ENCODE data around the gene SDF2L1. TPM values are rescaled to one million over a fixed set of nuclear protein-coding genes. Genes with fewer than 3 reads are reported as not detected.
"Not testable (repeated sequence)": the region's sequence is repeated elsewhere in the genome, so short reads cannot be mapped to it uniquely, and the experiment has no call there.

The SDF2L1 gene
- polyA plus RNA-seq, 3 donors, result 31.7 to 46.2 (median 44.7) TPM

GRCh38 chr22:21613553-21614233 lies 28.4 kb upstream of the SDF2L1 start:
- Mint-ChIP-seq H3K9me3 (no peaks in the 10 kb centered on the region), H3K27me3 (ENCODE audit: low read depth in 3 of 3) (peaks cover 0 to 1% (median 0%) of the 10 kb centered on the region in 3 donors), H3K4me3 (no peak overlapping the region), H3K4me1 (peaks cover 6% of the 10 kb centered on the region), H3K27ac (peak overlapping the region in 4 of 7 donors; percentile 32 to 80 (median 52)), H3K36me3 (peaks cover 43 to 68% of the 10 kb centered on the region in 2 donors)
- Histone ChIP-seq H3K9me3 (replicated peaks in 1 of 2; ENCODE audit: control insufficient read depth in 1 of 2, insufficient read depth in 1 of 2, low read length in 2 of 2) (no peaks in the 10 kb centered on the region), H3K27ac (ENCODE audit: low read depth in 1 of 2, low read length in 2 of 2) (no peak overlapping the region), H4K20me1 (ENCODE audit: insufficient read depth, low read length) (peaks cover 99% of the 10 kb centered on the region), H3K4me1 (ENCODE audit: control insufficient read depth in 1 of 2, insufficient read depth in 2 of 2, low read length in 2 of 2) (no peaks in the 10 kb centered on the region), H3K9ac (ENCODE audit: insufficient read depth, low read length, poor library complexity, severe bottlenecking) (no peak overlapping the region), H3K4me2 (replicated peaks; ENCODE audit: extremely low read depth, low read length, poor library complexity, severe bottlenecking) (no peak overlapping the region), H2AFZ (ENCODE audit: insufficient read depth, low read depth, low read length, poor library complexity, severe bottlenecking) (no peak overlapping the region), H3K79me2 (ENCODE audit: insufficient read depth, low read length) (peaks cover 100% of the 10 kb centered on the region), H3K27me3 (ENCODE audit: control insufficient read depth in 2 of 2, insufficient read depth in 2 of 2, low read length in 2 of 2) (no peaks in the 10 kb centered on the region), H3K4me3 (replicated peaks in 1 of 3; ENCODE audit: low read depth in 2 of 3, low read length in 3 of 3) (no peak overlapping the region), H3K36me3 (replicated peaks in 1 of 2; ENCODE audit: control insufficient read depth in 1 of 2, insufficient read depth in 2 of 2, low read length in 2 of 2) (peaks cover 43 to 64% of the 10 kb centered on the region in 2 donors)
- TF ChIP-seq CTCF (IDR thresholded peaks at IDR 0.05), result no peak
- DNase-seq, result no peak
- WGBS (ENCODE audit: insufficient coverage), result 58% methylated on average over 2 of the region's 4 CpGs
- intact Hi-C loops (cut with micrococcal nuclease), result no loop called here

DNA sequence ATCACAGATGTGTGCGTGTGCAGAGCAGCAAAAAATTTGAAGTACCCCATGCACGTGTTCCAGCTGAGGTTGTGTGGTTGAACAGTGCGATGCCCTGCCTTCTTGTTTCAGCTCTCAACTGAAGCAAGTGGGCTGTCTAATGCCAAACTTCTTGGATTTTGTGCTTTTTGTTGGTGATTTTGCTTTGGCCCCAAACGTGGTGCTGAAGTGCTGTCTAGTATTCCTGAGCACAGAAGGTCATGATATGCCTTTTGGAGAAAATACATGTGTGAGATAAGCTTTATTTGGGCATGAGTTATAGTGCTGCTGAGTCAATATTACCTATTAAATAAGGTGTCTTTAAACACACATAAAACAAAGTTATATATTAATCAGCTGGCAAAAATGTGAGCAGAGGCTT lies 26.4 kb upstream of the SDF2L1 start:
- H3K79me2 ChIP-seq (ENCODE audit: insufficient read depth, low read length), result peaks cover 100% of the 10 kb centered on the region
- H3K4me2 ChIP-seq (replicated peaks; ENCODE audit: extremely low read depth, low read length, poor library complexity, severe bottlenecking), result no peak overlapping the region
- no peak overlapping the region for H3K4me3 Mint-ChIP-seq

GRCh38 chr22:21617337-21617736 lies 24.8 kb upstream of the SDF2L1 start:
- DNase-seq; H3K27me3 ChIP-seq (ENCODE audit: control insufficient read depth in 2 of 2, insufficient read depth in 2 of 2, low read length in 2 of 2); H3K4me2 ChIP-seq (replicated peaks; ENCODE audit: extremely low read depth, low read length, poor library complexity, severe bottlenecking); H3K9me3 ChIP-seq (replicated peaks in 1 of 2; ENCODE audit: control insufficient read depth in 1 of 2, insufficient read depth in 1 of 2, low read length in 2 of 2); H2AFZ ChIP-seq (ENCODE audit: insufficient read depth, low read depth, low read length, poor library complexity, severe bottlenecking); H3K27ac ChIP-seq (ENCODE audit: low read depth in 1 of 2, low read length in 2 of 2); H3K9ac ChIP-seq (ENCODE audit: insufficient read depth, low read length, poor library complexity, severe bottlenecking); H3K4me3 Mint-ChIP-seq; intact Hi-C loops (cut with micrococcal nuclease); H3K4me3 ChIP-seq (replicated peaks in 1 of 3; ENCODE audit: low read depth in 2 of 3, low read length in 3 of 3); H3K9me3 Mint-ChIP-seq; H3K27me3 Mint-ChIP-seq (ENCODE audit: low read depth in 3 of 3): not testable (repeated sequence)
- H3K4me1 Mint-ChIP-seq, result peaks cover 33% of the 10 kb centered on the region
- Histone ChIP-seq H3K79me2 (ENCODE audit: insufficient read depth, low read length) (peaks cover 94% of the 10 kb centered on the region), H4K20me1 (ENCODE audit: insufficient read depth, low read length) (peaks cover 97% of the 10 kb centered on the region), H3K36me3 (replicated peaks in 1 of 2; ENCODE audit: control insufficient read depth in 1 of 2, insufficient read depth in 2 of 2, low read length in 2 of 2) (peaks cover 23 to 58% of the 10 kb centered on the region in 2 donors), H3K4me1 (ENCODE audit: control insufficient read depth in 1 of 2, insufficient read depth in 2 of 2, low read length in 2 of 2) (peaks cover 20 to 21% of the 10 kb centered on the region in 2 donors)
- H3K27ac Mint-ChIP-seq, result peak overlapping the region in 2 of 7 donors; percentile 61 to 79
- peaks cover 24 to 56% of the 10 kb centered on the region in 2 donors for H3K36me3 Mint-ChIP-seq
- WGBS (ENCODE audit: insufficient coverage), result 100% methylated on average over 2 of the region's 6 CpGs

More for the DNA sequence above, 26.4 kb upstream of the SDF2L1 start:
- DNase-seq, result no peak
- peaks cover 5% of the 10 kb centered on the region in 2 donors for H3K4me1 ChIP-seq (ENCODE audit: control insufficient read depth in 1 of 2, insufficient read depth in 2 of 2, low read length in 2 of 2)
- Mint-ChIP-seq H3K4me1 (peaks cover 18% of the 10 kb centered on the region), H3K27me3 (ENCODE audit: low read depth in 3 of 3) (peaks cover 0 to 1% (median 1%) of the 10 kb centered on the region in 3 donors), H3K9me3 (no peaks in the 10 kb centered on the region), H3K36me3 (peaks cover 37 to 71% of the 10 kb centered on the region in 2 donors), H3K27ac (peak overlapping the region in 1 of 7 donors; percentile 27)
- H3K36me3 ChIP-seq (replicated peaks in 1 of 2; ENCODE audit: control insufficient read depth in 1 of 2, insufficient read depth in 2 of 2, low read length in 2 of 2), result peaks cover 39 to 70% of the 10 kb centered on the region in 2 donors
- H3K9ac ChIP-seq (ENCODE audit: insufficient read depth, low read length, poor library complexity, severe bottlenecking), result no peak overlapping the region
- intact Hi-C loops (cut with micrococcal nuclease), result no loop called here
- no peak overlapping the region for H3K27ac ChIP-seq (ENCODE audit: low read depth in 1 of 2, low read length in 2 of 2)
- no peaks in the 10 kb centered on the region for H3K27me3 ChIP-seq (ENCODE audit: control insufficient read depth in 2 of 2, insufficient read depth in 2 of 2, low read length in 2 of 2)
- H3K9me3 ChIP-seq (replicated peaks in 1 of 2; ENCODE audit: control insufficient read depth in 1 of 2, insufficient read depth in 1 of 2, low read length in 2 of 2), result no peaks in the 10 kb centered on the region
- no peak overlapping the region for H2AFZ ChIP-seq (ENCODE audit: insufficient read depth, low read depth, low read length, poor library complexity, severe bottlenecking)
- no peak overlapping the region for H3K4me3 ChIP-seq (replicated peaks in 1 of 3; ENCODE audit: low read depth in 2 of 3, low read length in 3 of 3)
- WGBS (ENCODE audit: insufficient coverage), result 100% methylated on average over 4 of the region's 4 CpGs
- peaks cover 99% of the 10 kb centered on the region for H4K20me1 ChIP-seq (ENCODE audit: insufficient read depth, low read length)
- no peak for TF ChIP-seq CTCF (IDR thresholded peaks at IDR 0.05)

All from CD14-positive monocyte (primary cell).